Keratinocyte (primary cell): Measurements from ENCODE around the gene CLECL1.

Experiments
- CTCF ChIP-seq, 3 experiments: IDR thresholded peaks in 1 of 3; conservative IDR thresholded peaks in 1 of 3; optimal IDR thresholded peaks in 1 of 3; 2 replicates in 2 of 3; 3 replicates in 1 of 3; pipeline versions ENCODE3 to v1.5.1; 2011; ENCODE audit warnings: low read length in 3 of 3, mild to moderate bottlenecking in 3 of 3, moderate library complexity in 2 of 3, control low read depth in 1 of 3, inconsistent platforms in 1 of 3; ENCODE audit not compliant: insufficient read depth in 2 of 3; ENCODE audit errors: extremely low read depth in 1 of 3
- EZH2 ChIP-seq: IDR thresholded peaks from one replicate; pipeline ENCODE4 v1.6.1; 2012; ENCODE audit warnings: inconsistent platforms, mild to moderate bottlenecking, low read length, moderate library complexity

DNA sequence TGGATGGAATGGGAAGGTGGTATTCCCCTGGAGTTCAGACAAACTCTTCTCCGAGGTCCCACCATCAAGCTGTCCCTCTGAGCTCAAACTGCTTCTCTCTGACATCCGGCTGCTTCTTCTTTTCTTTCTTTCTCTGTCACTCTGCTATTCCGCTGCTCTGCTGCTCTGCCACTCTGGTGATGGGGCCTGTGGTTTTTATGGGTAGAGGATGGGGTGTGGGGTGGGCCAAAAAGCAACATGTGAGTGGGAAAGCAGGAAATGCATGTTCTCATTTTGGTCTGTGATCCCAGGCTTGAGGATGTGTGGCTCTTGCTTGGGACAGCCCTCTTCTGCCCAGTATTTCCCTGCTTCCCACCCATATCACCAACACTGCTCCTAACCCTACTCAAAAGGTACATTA is 30.6 kb downstream of the CLECL1 start:
- TF ChIP-seq CTCF (optimal IDR thresholded peaks at IDR 0.05 in 1 of 3, IDR thresholded peaks at IDR 0.05 in 1 of 3, conservative IDR thresholded peaks at IDR 0.05 in 1 of 3; ENCODE audit: extremely low read depth in 1 of 3, insufficient read depth in 2 of 3, low read length in 3 of 3) (no peak), EZH2 (no peak)
